Sigmoid colon (tissue), 7 donors: Measurements from ENCODE around the gene ADSS1. TPM values are rescaled to one million over a fixed set of nuclear protein-coding genes. Genes with fewer than 3 reads are reported as not detected.

Source experiments
- DNase-seq: peaks from one replicate; pipeline ENCODE4 v3.0.0-alpha.2; 2019
- H3K27ac ChIP-seq, 4 donors: fragments of 200-600 bp; sonication (generic); one replicate each; pipeline ENCODE4 v1.5.1; 2016 to 2019; ENCODE audit warnings: mild to moderate bottlenecking in 1 of 4
- H3K27me3 ChIP-seq, 3 donors: fragments of 200-600 bp; sonication (generic); one replicate each; pipeline ENCODE4 v1.5.1; 2019; ENCODE audit warnings: mild to moderate bottlenecking in 1 of 3
- H3K36me3 ChIP-seq, 4 donors: fragments of 200-600 bp; sonication (generic); one replicate each; pipeline ENCODE4 v1.5.1; 2016 to 2019
- H3K4me1 ChIP-seq, 4 donors: fragments of 200-600 bp; sonication (generic); one replicate each; pipeline ENCODE4 v1.5.1; 2017 to 2019
- H3K4me3 ChIP-seq, 4 donors: fragments of 200-600 bp; sonication (generic); one replicate each; pipeline ENCODE4 v1.5.1; 2017 to 2019; ENCODE audit warnings: mild to moderate bottlenecking in 2 of 4, moderate library complexity in 1 of 4
- H3K9me3 ChIP-seq, 4 donors: fragments of 200-600 bp in 3 of 4; sonication (generic) in 3 of 4; one replicate each; pipeline versions ENCODE4 v1.5.1 to v1.6.1; 2013 to 2019
- EP300 ChIP-seq, 4 donors: sonication (generic); formaldehyde crosslinking; IDR thresholded peaks; one replicate each; pipeline ENCODE4 v1.6.1; 2017; ENCODE audit warnings: antibody characterized with exemption in 4 of 4
- POLR2A ChIP-seq, 2 donors: fragments of 450-650 bp; IDR thresholded peaks; one replicate each; pipeline ENCODE4 v1.6.1; 2016; ENCODE audit warnings: antibody characterized with exemption in 2 of 2, mild to moderate bottlenecking in 2 of 2, moderate library complexity in 2 of 2
- POLR2AphosphoS5 ChIP-seq, 4 donors: sonication (generic); formaldehyde crosslinking; IDR thresholded peaks; one replicate each; pipeline ENCODE4 v1.6.1; 2017; ENCODE audit warnings: antibody characterized with exemption in 4 of 4
- WGBS, 2 donors: extraction: QIAGEN DNeasy Blood & Tissue Kit; methylation state at CpG; one replicate each; pipeline ENCODE4 v1.1.7; 2013; 5-methylcytosine and 5-hydroxymethylcytosine counted together
- intact Hi-C: fragments of 100-400 bp; cut with DNase I; formaldehyde crosslinking; loops from one replicate; pipeline ENCODE4 v1.15.1; 2023
- polyA plus RNA-seq, 3 donors: library from polyadenylated mRNA; stranded (reverse); fragments of 200-250 nt; gene quantifications; one replicate each; pipeline ENCODE4 v1.2.3, GENCODE V29; 2013
- total RNA-seq, 4 donors: library from RNA; depleted of rRNA; stranded (reverse); fragments of >200 nt; gene quantifications; one replicate each; pipeline ENCODE4 v1.1.0, GENCODE V29; 2016
- TF ChIP-seq, protein P1 (sequence below), 4 experiments: fragments of 450-650 bp in 3 of 4; fragments of 200-600 bp in 1 of 4; IDR thresholded peaks; one replicate each; pipeline ENCODE4 v1.5.1; 2016 to 2019; ENCODE audit warnings: antibody characterized with exemption in 4 of 4, mild to moderate bottlenecking in 3 of 4, moderate library complexity in 2 of 4
- donor health status: healthy with polysubstance abuse.
- donor health status: Bipolar disorder and iron deficiency.
- donor health status: healthy.

ADSS1 gene
- total and polyA plus RNA-seq, 7 donors = 2.0 to 10.2 (median 5.3) TPM

DNA sequence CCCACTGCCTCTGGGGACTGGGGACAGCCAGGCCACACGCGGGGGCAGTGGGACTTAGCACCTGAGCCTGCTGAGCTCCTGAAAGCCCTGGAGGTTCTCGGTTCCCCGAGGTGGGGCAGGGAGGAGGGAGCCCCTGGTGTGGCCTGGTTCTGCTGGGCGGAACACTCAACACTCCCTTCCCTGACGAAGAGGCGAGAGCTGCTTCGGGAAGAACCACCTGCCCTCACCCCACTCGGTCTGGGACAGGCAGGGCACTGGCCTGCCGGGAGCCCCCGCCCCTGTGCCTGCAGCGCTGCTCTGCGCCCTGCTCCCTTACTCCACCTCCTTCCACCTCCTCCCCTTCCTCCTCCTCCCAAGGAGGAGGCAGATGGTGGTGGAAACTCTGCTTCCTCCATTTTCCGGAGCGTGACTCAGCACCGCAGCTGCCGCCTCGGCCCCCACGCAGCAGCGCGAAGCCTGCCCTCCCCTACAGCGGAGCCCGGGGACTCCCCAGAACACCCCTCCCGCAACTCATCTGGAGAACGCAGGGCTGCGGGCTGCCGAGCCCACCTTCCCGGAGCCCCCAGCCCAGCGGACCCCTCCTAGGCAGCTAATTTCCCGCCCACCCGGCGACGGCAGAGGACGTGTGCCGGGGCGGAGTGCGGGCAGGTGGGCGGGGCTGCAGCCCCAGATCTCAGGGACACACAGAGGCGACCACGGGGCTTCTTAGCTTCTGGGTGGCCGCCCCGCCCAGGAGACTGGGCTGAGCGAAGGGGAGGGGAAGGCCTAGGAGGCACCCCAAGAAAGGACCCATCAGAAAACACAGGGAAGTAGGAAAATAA lies 46.3 kb upstream of the ADSS1 start:
- H3K27me3 ChIP-seq = no peaks in the 10 kb centered on the region
- no peaks in the 10 kb centered on the region for H3K36me3 ChIP-seq
- TF ChIP-seq POLR2AphosphoS5 (IDR thresholded peaks at IDR 0.05) = peak; percentile 71 to 85 (median 79)
- peak in 1 of 4 donors; percentile 2 for TF ChIP-seq EP300 (IDR thresholded peaks at IDR 0.05)
- TF ChIP-seq, protein P1, sequence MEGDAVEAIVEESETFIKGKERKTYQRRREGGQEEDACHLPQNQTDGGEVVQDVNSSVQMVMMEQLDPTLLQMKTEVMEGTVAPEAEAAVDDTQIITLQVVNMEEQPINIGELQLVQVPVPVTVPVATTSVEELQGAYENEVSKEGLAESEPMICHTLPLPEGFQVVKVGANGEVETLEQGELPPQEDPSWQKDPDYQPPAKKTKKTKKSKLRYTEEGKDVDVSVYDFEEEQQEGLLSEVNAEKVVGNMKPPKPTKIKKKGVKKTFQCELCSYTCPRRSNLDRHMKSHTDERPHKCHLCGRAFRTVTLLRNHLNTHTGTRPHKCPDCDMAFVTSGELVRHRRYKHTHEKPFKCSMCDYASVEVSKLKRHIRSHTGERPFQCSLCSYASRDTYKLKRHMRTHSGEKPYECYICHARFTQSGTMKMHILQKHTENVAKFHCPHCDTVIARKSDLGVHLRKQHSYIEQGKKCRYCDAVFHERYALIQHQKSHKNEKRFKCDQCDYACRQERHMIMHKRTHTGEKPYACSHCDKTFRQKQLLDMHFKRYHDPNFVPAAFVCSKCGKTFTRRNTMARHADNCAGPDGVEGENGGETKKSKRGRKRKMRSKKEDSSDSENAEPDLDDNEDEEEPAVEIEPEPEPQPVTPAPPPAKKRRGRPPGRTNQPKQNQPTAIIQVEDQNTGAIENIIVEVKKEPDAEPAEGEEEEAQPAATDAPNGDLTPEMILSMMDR (IDR thresholded peaks at IDR 0.05) = no peak
- peak; percentile 44 to 68 for TF ChIP-seq POLR2A (IDR thresholded peaks at IDR 0.05)
- H3K9me3 ChIP-seq = no peaks in the 10 kb centered on the region
- intact Hi-C loops = loop anchor here (2.0 kb wide), 1 partner anchor 27 kb away; no protein-coding TSS in a partner anchor
- peak overlapping the region; percentile 76 to 89 (median 86) for H3K27ac ChIP-seq
- 1% methylated on average over 43 of the region's 43 CpGs for WGBS, 2 donors
- peaks cover 0 to 61% (median 57%) of the 10 kb centered on the region in 4 donors for H3K4me1 ChIP-seq
- peak overlapping the region; percentile 31 to 61 (median 55) for H3K4me3 ChIP-seq
- peak; percentile 89 for DNase-seq

DNA sequence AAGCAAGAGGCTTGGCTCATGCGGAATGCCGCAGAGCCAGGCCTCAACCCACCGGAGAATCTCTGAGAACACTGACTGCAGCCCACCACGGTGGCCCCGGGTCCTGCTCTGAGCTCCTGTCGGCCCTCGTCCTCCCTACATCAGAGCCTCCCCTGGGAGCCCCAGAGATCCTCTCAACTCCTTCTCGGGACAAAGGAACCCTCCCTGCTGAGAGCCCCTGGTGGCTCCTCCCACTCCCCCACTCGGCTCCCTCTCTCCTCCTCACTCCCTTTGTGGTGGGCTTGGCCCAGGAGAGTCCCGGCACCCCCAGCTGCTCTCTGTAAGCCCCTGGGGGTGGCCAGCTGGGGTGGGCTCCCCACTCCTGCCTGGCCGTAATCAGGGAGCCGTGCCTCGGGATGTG lies 45.7 kb upstream of the ADSS1 start:
- H3K36me3 ChIP-seq = no peaks in the 10 kb centered on the region
- H3K9me3 ChIP-seq = no peaks in the 10 kb centered on the region
- peak; percentile 74 for DNase-seq
- peak overlapping the region; percentile 76 to 89 (median 86) for H3K27ac ChIP-seq
- WGBS, 2 donors = 32 to 60% methylated on average over 13 of the region's 13 CpGs
- intact Hi-C loops = no loop called here
- TF ChIP-seq, protein P1 (IDR thresholded peaks at IDR 0.05) = no peak
- TF ChIP-seq EP300 (IDR thresholded peaks at IDR 0.05) (no peak), POLR2A (IDR thresholded peaks at IDR 0.05) (no peak), POLR2AphosphoS5 (IDR thresholded peaks at IDR 0.05) (no peak)
- no peaks in the 10 kb centered on the region for H3K27me3 ChIP-seq
- H3K4me1 ChIP-seq = peaks cover 0 to 65% (median 59%) of the 10 kb centered on the region in 4 donors
- H3K4me3 ChIP-seq = peak overlapping the region; percentile 31 to 61 (median 55)

- 85 to 88% methylated on average over 18 of the region's 18 CpGs for WGBS, 2 donors
- H3K4me1 ChIP-seq = peaks cover 0 to 65% (median 59%) of the 10 kb centered on the region in 4 donors
- peak overlapping the region; percentile 76 to 89 (median 86) for H3K27ac ChIP-seq
- no peaks in the 10 kb centered on the region for H3K36me3 ChIP-seq
- H3K27me3 ChIP-seq = no peaks in the 10 kb centered on the region
- peak overlapping the region in 1 of 4 donors; percentile 57 for H3K4me3 ChIP-seq
- no peak for TF ChIP-seq EP300 (IDR thresholded peaks at IDR 0.05)
- TF ChIP-seq POLR2A (IDR thresholded peaks at IDR 0.05) = no peak
- TF ChIP-seq POLR2AphosphoS5 (IDR thresholded peaks at IDR 0.05) = no peak
- TF ChIP-seq, protein P1 (IDR thresholded peaks at IDR 0.05) = no peak
- H3K9me3 ChIP-seq = no peaks in the 10 kb centered on the region
- DNase-seq = peak; percentile 65
- intact Hi-C loops = no loop called here
Measured at GRCh38 chr14:104678901-104679705, 44.9 kb upstream of the ADSS1 start.

DNA sequence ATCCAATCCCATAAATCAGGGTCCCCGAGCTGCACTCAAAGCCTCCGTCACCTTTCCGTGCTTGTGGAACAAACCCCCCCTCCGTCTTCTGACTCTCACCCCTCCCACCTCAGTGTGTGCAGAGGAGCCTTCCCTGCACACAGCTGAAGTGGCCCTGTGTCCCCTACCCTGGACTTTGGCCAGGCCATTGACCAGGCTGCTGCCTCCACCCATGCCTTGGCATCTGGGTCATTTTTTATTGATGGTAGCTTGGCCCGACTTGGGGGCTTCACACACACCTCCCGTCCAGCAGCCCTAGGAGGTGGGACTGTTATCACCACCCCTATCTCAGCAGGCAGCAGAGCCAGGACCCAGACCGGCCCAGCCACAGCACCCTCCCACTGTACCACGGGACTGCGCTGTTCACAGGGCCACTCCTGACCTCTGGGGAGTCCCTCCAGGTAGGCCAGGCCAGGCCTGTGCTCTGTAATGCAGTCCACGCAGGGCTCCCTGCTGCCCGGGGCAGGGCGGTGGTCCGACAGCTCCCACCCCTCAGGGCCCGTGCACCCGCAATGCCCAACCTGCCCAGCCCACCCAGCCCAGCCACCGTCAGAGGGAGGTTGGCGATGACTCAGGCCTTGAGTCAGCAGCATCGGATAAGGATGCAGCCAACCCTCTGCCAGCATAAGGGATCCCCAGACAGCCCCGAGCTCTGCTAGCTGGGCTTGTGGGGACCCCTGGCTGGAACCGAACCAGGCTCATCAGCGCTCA lies 43.8 kb upstream of the ADSS1 start:
- H3K36me3 ChIP-seq = no peaks in the 10 kb centered on the region
- peaks cover 0 to 65% (median 59%) of the 10 kb centered on the region in 4 donors for H3K4me1 ChIP-seq
- intact Hi-C loops = no loop called here
- H3K4me3 ChIP-seq = no peak overlapping the region
- DNase-seq = peak; percentile 79
- WGBS, 2 donors = 54 to 73% methylated on average over 21 of the region's 21 CpGs
- H3K9me3 ChIP-seq = no peaks in the 10 kb centered on the region
- TF ChIP-seq POLR2A (IDR thresholded peaks at IDR 0.05) = no peak
- TF ChIP-seq POLR2AphosphoS5 (IDR thresholded peaks at IDR 0.05) = no peak
- no peak for TF ChIP-seq EP300 (IDR thresholded peaks at IDR 0.05)
- TF ChIP-seq, protein P1 (IDR thresholded peaks at IDR 0.05) = no peak
- no peaks in the 10 kb centered on the region for H3K27me3 ChIP-seq
- peak overlapping the region; percentile 77 to 89 (median 86) for H3K27ac ChIP-seq
